GM12873 (cell line): ENCODE measurements around the gene FOXD1.

Experiments
- TF ChIP-seq, protein P1 (sequence below): IDR thresholded peaks from 2 replicates; pipeline ENCODE4 v1.5.1; 2012; ENCODE audit warnings: low read depth, mild to moderate bottlenecking, moderate library complexity, low read length, control low read depth; ENCODE audit not compliant: insufficient read depth; ENCODE audit errors: missing control alignments

The FOXD1 gene

DNA sequence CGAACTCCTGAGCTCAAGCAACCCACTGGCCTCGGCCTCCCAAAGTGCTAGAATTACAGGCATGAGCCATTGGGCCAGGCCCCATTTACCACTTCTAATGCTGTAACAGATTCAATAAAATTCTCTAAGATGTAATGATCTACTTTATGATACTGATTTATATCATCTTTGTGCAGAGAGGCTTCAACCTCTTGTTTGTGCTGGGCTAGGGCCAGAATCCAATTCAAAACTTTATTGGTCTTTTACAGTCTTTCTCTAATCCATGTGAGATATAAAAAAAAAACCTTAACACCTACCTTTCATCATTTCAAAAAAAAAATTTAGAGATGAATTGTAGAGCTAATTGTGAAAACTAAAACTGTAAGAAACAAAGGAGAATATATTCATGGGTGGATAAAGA is 41.5 kb upstream of the FOXD1 start:
- TF ChIP-seq, protein P1, sequence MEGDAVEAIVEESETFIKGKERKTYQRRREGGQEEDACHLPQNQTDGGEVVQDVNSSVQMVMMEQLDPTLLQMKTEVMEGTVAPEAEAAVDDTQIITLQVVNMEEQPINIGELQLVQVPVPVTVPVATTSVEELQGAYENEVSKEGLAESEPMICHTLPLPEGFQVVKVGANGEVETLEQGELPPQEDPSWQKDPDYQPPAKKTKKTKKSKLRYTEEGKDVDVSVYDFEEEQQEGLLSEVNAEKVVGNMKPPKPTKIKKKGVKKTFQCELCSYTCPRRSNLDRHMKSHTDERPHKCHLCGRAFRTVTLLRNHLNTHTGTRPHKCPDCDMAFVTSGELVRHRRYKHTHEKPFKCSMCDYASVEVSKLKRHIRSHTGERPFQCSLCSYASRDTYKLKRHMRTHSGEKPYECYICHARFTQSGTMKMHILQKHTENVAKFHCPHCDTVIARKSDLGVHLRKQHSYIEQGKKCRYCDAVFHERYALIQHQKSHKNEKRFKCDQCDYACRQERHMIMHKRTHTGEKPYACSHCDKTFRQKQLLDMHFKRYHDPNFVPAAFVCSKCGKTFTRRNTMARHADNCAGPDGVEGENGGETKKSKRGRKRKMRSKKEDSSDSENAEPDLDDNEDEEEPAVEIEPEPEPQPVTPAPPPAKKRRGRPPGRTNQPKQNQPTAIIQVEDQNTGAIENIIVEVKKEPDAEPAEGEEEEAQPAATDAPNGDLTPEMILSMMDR: no peak

DNA sequence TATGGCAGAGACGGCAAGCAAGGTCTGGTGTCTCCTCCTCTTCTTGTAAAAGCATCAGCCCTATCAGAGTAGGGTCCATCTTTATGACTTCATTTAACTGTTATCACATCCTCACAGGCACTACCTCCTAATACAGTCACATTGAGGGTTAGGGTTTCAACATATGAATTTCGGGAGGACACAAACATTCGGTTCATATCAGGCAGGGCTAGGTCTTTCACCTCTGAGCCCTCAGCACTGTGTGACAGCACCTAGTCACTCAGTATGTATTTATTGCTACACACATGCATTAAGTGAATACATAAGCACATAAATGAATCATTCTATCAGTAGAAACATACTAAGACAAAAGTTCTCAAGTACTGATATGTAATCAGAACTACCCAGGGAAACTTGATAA is 40.2 kb upstream of the FOXD1 start:
- TF ChIP-seq, protein P1: no peak

DNA sequence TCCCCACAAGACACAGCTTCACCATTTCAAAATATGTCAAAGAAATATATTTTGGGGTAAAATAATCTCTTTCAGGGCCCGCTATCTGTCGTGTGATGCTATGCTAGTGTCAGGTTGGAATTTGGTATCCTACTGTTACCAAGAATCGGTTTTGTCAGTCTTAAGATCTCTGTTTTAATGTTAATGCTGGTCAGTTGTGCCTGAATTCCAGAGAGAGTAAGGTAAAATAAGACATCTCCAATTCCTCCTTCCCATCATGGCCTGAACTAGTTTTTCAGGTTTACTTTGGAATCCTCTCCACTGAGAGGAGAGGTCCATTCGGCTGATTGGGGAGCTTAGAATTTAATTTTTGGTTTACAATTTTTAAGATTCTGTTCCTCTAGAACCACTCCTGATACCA is 39.2 kb upstream of the FOXD1 start:
- TF ChIP-seq, protein P1: no peak

DNA sequence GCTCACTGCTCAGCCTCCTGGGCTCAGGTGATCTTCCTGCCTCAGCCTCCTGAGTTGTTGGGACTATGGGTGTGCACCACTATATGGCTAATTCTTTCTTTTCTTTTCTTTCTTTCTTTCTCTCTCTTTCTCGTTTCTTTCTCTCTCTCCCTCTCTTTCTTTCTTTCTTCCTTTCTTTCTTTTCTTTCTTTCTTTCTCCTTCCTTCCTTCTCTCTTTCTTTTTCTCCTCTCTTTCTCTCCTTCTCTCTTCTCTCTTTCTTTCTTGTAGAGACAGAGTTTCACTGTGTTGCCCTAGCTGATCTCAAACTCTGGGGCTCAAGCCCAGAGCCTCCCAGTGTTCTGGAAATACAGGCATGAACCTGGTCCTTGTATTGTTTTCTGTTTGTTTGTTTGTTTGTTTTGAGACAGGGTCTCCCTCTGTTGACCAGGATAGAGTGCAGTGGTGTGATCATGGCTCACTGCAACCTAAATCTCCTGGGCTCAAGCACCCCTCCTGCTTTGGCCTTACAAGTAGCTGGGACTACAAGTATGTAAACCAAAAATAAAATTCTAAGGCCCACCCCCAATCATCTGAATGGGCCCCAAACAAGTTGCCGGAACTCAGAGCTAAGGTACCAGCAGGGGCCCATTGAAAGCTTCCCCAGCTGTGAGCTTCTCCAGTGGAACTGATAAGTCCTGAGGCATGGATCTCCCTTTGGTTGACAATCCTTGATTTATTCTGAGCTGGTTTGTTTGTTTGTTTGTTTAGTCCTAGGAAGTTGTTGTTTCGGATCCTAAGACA is 37.7 kb upstream of the FOXD1 start:
- TF ChIP-seq, protein P1: no peak

DNA sequence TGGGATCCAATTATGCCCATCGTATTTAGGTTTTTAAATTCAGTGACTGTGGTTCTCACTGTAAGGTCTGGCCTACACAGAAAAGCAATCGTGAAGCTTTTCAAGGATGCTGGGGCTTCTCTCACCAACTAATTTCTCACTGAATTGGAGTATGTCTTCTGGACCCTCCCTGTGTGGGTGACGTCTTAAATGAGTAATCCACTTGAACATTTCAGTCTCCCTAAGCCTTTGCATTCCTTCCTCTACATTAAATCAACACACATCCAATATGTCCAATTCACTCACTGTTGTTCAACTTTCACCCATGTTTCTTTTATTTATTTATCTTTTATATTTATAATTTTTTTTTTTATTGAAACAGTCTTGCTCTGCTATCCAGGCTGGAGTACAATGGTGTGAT is 37.1 kb upstream of the FOXD1 start:
- TF ChIP-seq, protein P1: no peak

DNA sequence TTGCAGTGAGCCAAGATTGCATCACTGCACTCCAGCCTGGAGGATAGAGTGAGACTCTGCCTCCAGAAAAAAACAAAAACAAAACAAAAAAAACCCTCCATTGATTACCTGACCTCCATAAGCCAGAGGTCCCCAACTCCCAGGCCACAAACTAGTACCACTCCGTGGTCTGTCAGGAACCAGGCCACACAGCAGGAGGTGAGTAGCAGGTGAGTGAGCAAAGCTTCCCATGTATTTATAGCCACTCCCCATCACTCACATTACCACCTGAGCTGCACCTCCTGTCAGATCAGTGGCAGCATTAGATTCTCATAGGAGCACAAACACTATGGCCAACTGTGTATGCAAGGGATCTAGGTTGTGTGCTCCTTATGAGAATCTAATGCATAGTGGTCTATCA is 35.9 kb upstream of the FOXD1 start:
- TF ChIP-seq, protein P1: no peak

DNA sequence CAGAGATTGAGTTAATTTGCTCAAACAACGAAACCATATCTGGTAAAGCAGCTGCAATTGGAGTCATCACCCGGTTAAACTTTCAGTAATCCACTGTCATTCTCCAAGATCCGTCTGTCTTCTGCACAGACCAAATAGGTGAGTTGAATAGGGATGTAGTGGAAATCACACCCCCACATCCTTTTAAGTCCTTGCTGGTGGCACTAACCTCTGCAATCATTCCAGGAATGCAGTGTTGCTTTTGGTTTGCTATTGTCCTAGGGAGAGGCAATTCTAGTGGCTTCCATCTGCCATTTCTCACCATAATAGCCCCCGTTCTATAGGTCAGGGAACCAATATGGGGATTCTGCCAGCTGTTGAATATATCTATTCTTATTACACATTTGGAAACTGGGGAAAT is 35.1 kb upstream of the FOXD1 start:
- TF ChIP-seq, protein P1: no peak
